BJ (cell line): ENCODE measurements around the gene PHPT1. TPM values are rescaled to one million over a fixed set of nuclear protein-coding genes. Genes with fewer than 3 reads are reported as not detected.

Experiments
- CTCF ChIA-PET: fragments of 350-600 bp; formaldehyde crosslinking; extraction: SDS; loops from one replicate; lab custom pipeline; 2021; ENCODE audit warnings: antibody characterized with exemption, inconsistent platforms; lab: Yijun Ruan, JAX
- POLR2A ChIA-PET: fragments of 300-600 bp; sonication (Branson Sonifier 250); formaldehyde crosslinking; extraction: SDS; loops from one replicate; lab custom pipeline; 2021; ENCODE audit warnings: antibody characterized with exemption; lab: Charles Lee
- DNase-seq: peaks from one replicate; pipeline ENCODE4 v3.0.0-alpha.2; 2011; ENCODE audit warnings: low read depth
- H3K27me3 ChIP-seq: 2 replicates; pipeline ENCODE4 v1.6.0; 2011; ENCODE audit warnings: low read length; ENCODE audit not compliant: control insufficient read depth, insufficient read depth
- H3K36me3 ChIP-seq: 2 replicates; pipeline ENCODE4 v1.5.1; 2011; ENCODE audit warnings: low read length; ENCODE audit not compliant: control insufficient read depth, insufficient read depth
- H3K4me3 ChIP-seq: 2 replicates; pipeline ENCODE4 v1.5.1; 2011; ENCODE audit warnings: low read depth, mild to moderate bottlenecking, control low read depth, low read length
- CTCF ChIP-seq: IDR thresholded peaks from 2 replicates; pipeline ENCODE4 v1.5.1; 2011; ENCODE audit warnings: low read depth, mild to moderate bottlenecking, control low read depth, inconsistent platforms, low read length, moderate library complexity; ENCODE audit not compliant: insufficient read depth
- polyA plus RNA-seq: library from polyadenylated mRNA; depleted of rRNA; stranded (reverse); fragments of >200 nt; gene quantifications from 2 replicates; pipeline ENCODE4 v1.2.3, GENCODE V29; 2011

Gene PHPT1
- polyA plus RNA-seq, 1 experiment = 233 TPM

GRCh38 chr9:136886610-136887597 is 37.7 kb downstream of the PHPT1 start:
- CTCF ChIA-PET = interaction anchor here (1.5 kb wide), 1 partner anchor 45 kb away, joined by 5 read pairs; the partner anchor contains the start of gene AJM1

GRCh38 chr9:136888454-136888853 is 39.2 kb downstream of the PHPT1 start:
- DNase-seq = no peak
- TF ChIP-seq CTCF = no peak
- Histone ChIP-seq H3K36me3 (peaks cover 4% of the 10 kb centered on the region; the same call in 1 of the 2 replicates), H3K4me3 (no peak overlapping the region), H3K27me3 (no peaks in the 10 kb centered on the region)
- ChIA-PET POLR2A (no interaction called here), CTCF (no interaction called here)

More at GRCh38 chr9:136886610-136887597, 37.7 kb downstream of the PHPT1 start:
- H3K4me3 ChIP-seq = peak overlapping the region; percentile 70
- H3K36me3 ChIP-seq = peaks cover 2% of the 10 kb centered on the region; the same call in 1 of the 2 replicates
- no peaks in the 10 kb centered on the region for H3K27me3 ChIP-seq
- no peak for TF ChIP-seq CTCF
- POLR2A ChIA-PET = interaction anchor here (0.5 to 0.6 kb wide), 2 partner anchors 10 to 108 kb away, joined by 3 to 4 read pairs; no protein-coding TSS in a partner anchor
- DNase-seq = no peak

- Histone ChIP-seq H3K27me3 (no peaks in the 10 kb centered on the region), H3K36me3 (peaks cover 4% of the 10 kb centered on the region; the same call in 1 of the 2 replicates), H3K4me3 (no peak overlapping the region)
- POLR2A ChIA-PET = no interaction called here
- no peak for TF ChIP-seq CTCF
- CTCF ChIA-PET = no interaction called here
- no peak for DNase-seq
Measured at GRCh38 chr9:136889858-136890257, 40.6 kb downstream of the PHPT1 start.

- ChIA-PET CTCF (no interaction called here), POLR2A (no interaction called here)
Measured at GRCh38 chr9:136890661-136891060, 41.5 kb downstream of the PHPT1 start.

More at GRCh38 chr9:136890661-136891060, 41.5 kb downstream of the PHPT1 start:
- DNase-seq = no peak
- H3K36me3 ChIP-seq = peaks cover 6% of the 10 kb centered on the region; the same call in 1 of the 2 replicates
- no peaks in the 10 kb centered on the region for H3K27me3 ChIP-seq
- H3K4me3 ChIP-seq = no peak overlapping the region
- TF ChIP-seq CTCF = no peak
